Endothelial cell of umbilical vein (primary cell): ENCODE results near the gene ARHGEF1. TPM values are rescaled to one million over a fixed set of nuclear protein-coding genes. Genes with fewer than 3 reads are reported as not detected.

ENCODE experiments used
- BruUV-seq: library from RNA; stranded (reverse); fragments of 400-500 nt; replicated peaks from 2 replicates; lab custom pipeline; 2021; lab: Mats Ljungman, UMichigan
- CTCF ChIA-PET: fragments of 300-600, 350-600 bp; sonication (Branson Sonifier 250); formaldehyde crosslinking; loops from one replicate; lab custom pipeline; 2021; ENCODE audit warnings: antibody characterized with exemption, inconsistent platforms; lab: Charles Lee
- POLR2A ChIA-PET: fragments of 300-600, 350-600 bp; sonication (Branson Sonifier 250); formaldehyde crosslinking; loops from one replicate; lab custom pipeline; 2021; ENCODE audit warnings: antibody characterized with exemption, inconsistent platforms; lab: Charles Lee
- DNase-seq: peaks from one replicate; pipeline ENCODE4 v3.0.0-alpha.2; 2011; ENCODE audit warnings: low read depth, low spot score
- FAIRE-seq: peaks from 2 replicates; lab custom pipeline; 2011; peaks lifted over from hg19 to GRCh38; lab: Jason Lieb, UNC
- H2AFZ ChIP-seq: 2 replicates; pipeline ENCODE4 v1.6.0; 2012; ENCODE audit warnings: low read depth, low read length, control low read depth, inconsistent platforms
- H3K27ac ChIP-seq: 2 replicates; pipeline ENCODE4 v1.5.1; 2011; ENCODE audit warnings: low read depth, mild to moderate bottlenecking, control low read depth, low read length, moderate library complexity; ENCODE audit not compliant: insufficient read depth
- H3K27me3 ChIP-seq, 2 experiments: 2 replicates each; pipeline versions ENCODE4 v1.6.0 to v1.6.1; 2011; ENCODE audit warnings: low read length in 2 of 2, mixed read lengths in 1 of 2; ENCODE audit not compliant: control insufficient read depth in 2 of 2, insufficient read depth in 2 of 2
- H3K36me3 ChIP-seq, 2 experiments: 2 replicates in 1 of 2; 3 replicates in 1 of 2; pipeline ENCODE4 v1.5.1; 2011; ENCODE audit warnings: low read length in 2 of 2, mild to moderate bottlenecking in 1 of 2, moderate library complexity in 1 of 2; ENCODE audit not compliant: control insufficient read depth in 2 of 2, insufficient read depth in 2 of 2; ENCODE audit errors: extremely low read depth in 1 of 2
- H3K4me1 ChIP-seq: 3 replicates; pipeline ENCODE4 v1.5.1; 2011; ENCODE audit warnings: mild to moderate bottlenecking, low read length; ENCODE audit not compliant: control insufficient read depth, insufficient read depth; ENCODE audit errors: extremely low read depth
- H3K4me2 ChIP-seq: 2 replicates; pipeline ENCODE4 v1.6.1; 2011; ENCODE audit warnings: low read length, control low read depth, mixed read lengths; ENCODE audit not compliant: insufficient read depth
- H3K4me3 ChIP-seq, 3 experiments: fragments of 200-600 bp in 1 of 3; sonication (generic), shearing (Covaris generic) in 1 of 3; replicated peaks in 1 of 3; 2 replicates each; pipeline ENCODE4 v1.5.1; 2011 to 2016; ENCODE audit warnings: control low read depth in 3 of 3, low read length in 3 of 3, mild to moderate bottlenecking in 2 of 3, inconsistent platforms in 1 of 3, low read depth in 1 of 3, moderate library complexity in 1 of 3; ENCODE audit not compliant: insufficient read depth in 1 of 3
- H3K79me2 ChIP-seq: 2 replicates; pipeline ENCODE4 v1.6.0; 2012; ENCODE audit warnings: low read length, inconsistent platforms; ENCODE audit not compliant: control insufficient read depth, insufficient read depth
- H3K9ac ChIP-seq: replicated peaks from 2 replicates; pipeline ENCODE3; 2011; ENCODE audit warnings: low read length, control low read depth; ENCODE audit not compliant: insufficient read depth; ENCODE audit errors: extremely low read depth
- H3K9me1 ChIP-seq: replicated peaks from 3 replicates; pipeline ENCODE4 v1.6.0; 2011; ENCODE audit warnings: mild to moderate bottlenecking, low read length; ENCODE audit not compliant: control insufficient read depth, insufficient read depth; ENCODE audit errors: extremely low read depth
- H3K9me3 ChIP-seq: replicated peaks from 2 replicates; pipeline ENCODE4 v1.5.1; 2012; ENCODE audit warnings: low read length, inconsistent platforms; ENCODE audit not compliant: control insufficient read depth, insufficient read depth
- H4K20me1 ChIP-seq: replicated peaks from 2 replicates; pipeline ENCODE3; 2011; ENCODE audit warnings: mild to moderate bottlenecking, low read length; ENCODE audit not compliant: control insufficient read depth, insufficient read depth; ENCODE audit errors: extremely low read depth
- CTCF ChIP-seq, 2 donors: IDR thresholded peaks; 1 replicate in 1 of 2; 2 replicates in 1 of 2; pipeline ENCODE4 v1.5.1; 2011; ENCODE audit warnings: low read length in 2 of 2, mild to moderate bottlenecking in 2 of 2, moderate library complexity in 2 of 2, control low read depth in 1 of 2, inconsistent platforms in 1 of 2, low read depth in 1 of 2; ENCODE audit not compliant: insufficient read depth in 1 of 2; ENCODE audit errors: extremely low read depth in 1 of 2
- EZH2 ChIP-seq: IDR thresholded peaks from 2 replicates; pipeline ENCODE4 v1.6.1; 2012; ENCODE audit warnings: borderline replicate concordance, low read depth, mild to moderate bottlenecking, moderate library complexity, low read length, inconsistent platforms; ENCODE audit not compliant: severe bottlenecking
- FOS ChIP-seq: IDR thresholded peaks from 2 replicates; pipeline ENCODE4 v1.6.1; 2011; ENCODE audit warnings: mild to moderate bottlenecking, low read length, moderate library complexity, borderline replicate concordance; ENCODE audit not compliant: insufficient read depth
- GATA2 ChIP-seq: IDR thresholded peaks from 2 replicates; pipeline ENCODE4 v1.7.0; 2011; ENCODE audit warnings: low read depth, mild to moderate bottlenecking, moderate library complexity, mixed read lengths, low read length; ENCODE audit not compliant: insufficient read length, insufficient read depth
- JUN ChIP-seq: IDR thresholded peaks from 2 replicates; pipeline ENCODE4 v1.6.1; 2011; ENCODE audit warnings: borderline replicate concordance, low read depth; ENCODE audit not compliant: insufficient read length, insufficient read depth
- MYC ChIP-seq: IDR thresholded peaks from one replicate; pipeline ENCODE4 v1.6.1; 2011; ENCODE audit warnings: mild to moderate bottlenecking, low read depth, low read length
- POLR2A ChIP-seq: IDR thresholded peaks from 2 replicates; pipeline ENCODE4 v1.6.1; 2012; ENCODE audit warnings: low read depth, mild to moderate bottlenecking, control low read depth, low read length
- POLR2AphosphoS5 ChIP-seq: IDR thresholded peaks from 2 replicates; pipeline ENCODE4 v1.6.1; 2012; ENCODE audit warnings: low read depth, mild to moderate bottlenecking, control low read depth, low read length, moderate library complexity; ENCODE audit not compliant: insufficient read depth
- dilution Hi-C: fragments of 300-500 bp; cut with MboI; formaldehyde crosslinking; loops from one replicate; pipeline ENCODE4 v1.15.0; 2019; ENCODE audit warnings: low sequenced_read_pairs; ENCODE audit not compliant: extremely low pct_ligation_motif_present
- intact Hi-C: fragments of 100-400 bp; cut with micrococcal nuclease; formaldehyde crosslinking; loops from one replicate; pipeline ENCODE4 v1.10.0; 2022
- polyA plus RNA-seq, 4 experiments: library from polyadenylated mRNA; depleted of rRNA in 3 of 4; stranded (reverse) in 3 of 4; unstranded in 1 of 4; fragments of >200 nt; gene quantifications; 2 replicates each; pipeline versions ENCODE4 v1.2.1 to v1.2.3, GENCODE V29; 2011 to 2012; ENCODE audit warnings: missing spikeins in 1 of 4
- total RNA-seq: library from RNA; stranded (reverse); gene quantifications from 2 replicates; pipeline ENCODE4 v1.2.3, GENCODE V29; 2021
- TF ChIP-seq, protein P1 (sequence below): IDR thresholded peaks from 2 replicates; pipeline ENCODE4 v1.6.1; 2011; ENCODE audit not compliant: insufficient read depth, insufficient read length

The ARHGEF1 gene
- total and polyA plus RNA-seq, 2 donors (not counting 3 experiments of a cell fraction or from before 2014, with no cell fraction given) = 65.4 to 123 TPM

DNA sequence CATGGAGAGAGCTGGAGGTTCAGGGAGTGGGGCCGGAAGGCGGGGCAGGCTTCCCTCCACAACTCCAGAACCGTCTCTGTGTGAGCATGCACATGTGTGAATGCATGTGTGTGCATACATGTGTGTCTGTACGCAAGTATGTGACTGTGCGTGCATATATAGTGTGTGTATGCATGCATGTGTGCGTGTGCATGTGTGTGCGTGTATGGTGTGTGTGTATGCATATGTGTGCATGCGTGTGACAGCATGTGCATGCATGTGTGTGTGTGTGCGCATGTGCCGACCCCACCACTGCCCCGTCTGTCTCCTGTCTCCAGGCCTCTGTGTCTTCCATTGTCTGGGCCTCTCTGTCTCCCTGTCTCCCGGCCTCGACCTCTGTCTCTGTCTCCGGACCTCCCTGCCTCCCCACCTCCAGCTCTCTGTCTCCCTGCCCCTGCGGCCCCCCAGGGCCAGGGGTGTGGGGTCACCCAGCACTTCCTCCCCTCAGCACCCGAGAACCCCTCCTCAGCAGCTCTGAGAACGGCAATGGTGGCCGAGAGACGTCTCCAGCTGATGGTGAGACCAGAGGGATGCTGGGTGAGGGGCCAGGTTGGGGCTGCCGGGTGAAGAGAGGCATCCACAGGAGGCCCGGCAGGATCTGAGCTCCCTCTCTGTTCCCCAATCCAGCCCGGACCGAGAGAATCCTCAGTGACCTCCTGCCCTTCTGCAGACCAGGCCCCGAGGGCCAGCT lies 22.5 kb downstream of the ARHGEF1 start:
- Histone ChIP-seq H3K9ac (no peak overlapping the region), H4K20me1 (no peaks in the 10 kb centered on the region), H3K36me3 (peaks cover 7 to 51% of the 10 kb centered on the region in 2 experiments), H3K27me3 (peaks cover 0 to 3% of the 10 kb centered on the region in 2 experiments), H3K4me3 (no peak overlapping the region), H3K4me2 (no peak overlapping the region), H3K4me1 (no peaks in the 10 kb centered on the region), H2AFZ (no peak overlapping the region), H3K79me2 (no peaks in the 10 kb centered on the region), H3K27ac (no peak overlapping the region), H3K9me1 (no peaks in the 10 kb centered on the region), H3K9me3 (no peaks in the 10 kb centered on the region)
- CTCF ChIA-PET = no interaction called here
- DNase-seq = no peak
- TF ChIP-seq POLR2AphosphoS5 (no peak), GATA2 (no peak), JUN (no peak), CTCF (IDR thresholded peaks at IDR 0.05; ENCODE audit: extremely low read depth in 1 of 2, insufficient read depth in 1 of 2, low read depth in 1 of 2, low read length in 2 of 2) (no peak), EZH2 (no peak), POLR2A (no peak), FOS (no peak), MYC (no peak)
- TF ChIP-seq, protein P1, sequence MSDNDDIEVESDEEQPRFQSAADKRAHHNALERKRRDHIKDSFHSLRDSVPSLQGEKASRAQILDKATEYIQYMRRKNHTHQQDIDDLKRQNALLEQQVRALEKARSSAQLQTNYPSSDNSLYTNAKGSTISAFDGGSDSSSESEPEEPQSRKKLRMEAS = no peak
- intact Hi-C loops = no loop called here
- dilution Hi-C loops = no loop called here
- no TSS peak for BruUV-seq
- POLR2A ChIA-PET = no interaction called here
- FAIRE-seq = no peak
